ENCODE data around the gene AFAP1. TPM values are rescaled to one million over a fixed set of nuclear protein-coding genes. Genes with fewer than 3 reads are reported as not detected.
A peak's percentile ranks its signal among the peaks of the same experiment; 100 is the strongest.

AFAP1 gene
- total RNA-seq, 1 donor from 2014 or later: 29.8 TPM

DNA sequence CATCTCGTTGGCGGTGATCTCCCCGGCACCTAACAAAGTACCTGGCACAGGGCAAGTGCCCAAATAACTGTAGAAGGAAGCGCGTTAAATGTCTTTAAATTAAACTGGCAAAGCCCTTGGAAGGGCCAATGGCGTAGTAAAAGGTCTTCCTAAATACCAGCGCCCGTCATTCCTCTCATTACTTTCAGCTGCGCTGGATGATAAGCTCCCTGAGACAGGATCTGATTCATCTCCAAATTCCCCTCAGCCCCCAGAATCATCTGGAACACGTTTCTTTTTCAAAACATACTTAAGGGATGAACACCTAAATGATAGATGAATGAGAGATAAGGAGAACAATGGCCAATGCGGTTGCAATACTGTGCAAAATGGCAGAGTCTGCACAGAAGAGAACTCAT lies 95.1 kb downstream of the AFAP1 start:
- peak; percentile 52 to 96 for DNase-seq (ENCODE audit: low read depth in 2 of 2)

DNA sequence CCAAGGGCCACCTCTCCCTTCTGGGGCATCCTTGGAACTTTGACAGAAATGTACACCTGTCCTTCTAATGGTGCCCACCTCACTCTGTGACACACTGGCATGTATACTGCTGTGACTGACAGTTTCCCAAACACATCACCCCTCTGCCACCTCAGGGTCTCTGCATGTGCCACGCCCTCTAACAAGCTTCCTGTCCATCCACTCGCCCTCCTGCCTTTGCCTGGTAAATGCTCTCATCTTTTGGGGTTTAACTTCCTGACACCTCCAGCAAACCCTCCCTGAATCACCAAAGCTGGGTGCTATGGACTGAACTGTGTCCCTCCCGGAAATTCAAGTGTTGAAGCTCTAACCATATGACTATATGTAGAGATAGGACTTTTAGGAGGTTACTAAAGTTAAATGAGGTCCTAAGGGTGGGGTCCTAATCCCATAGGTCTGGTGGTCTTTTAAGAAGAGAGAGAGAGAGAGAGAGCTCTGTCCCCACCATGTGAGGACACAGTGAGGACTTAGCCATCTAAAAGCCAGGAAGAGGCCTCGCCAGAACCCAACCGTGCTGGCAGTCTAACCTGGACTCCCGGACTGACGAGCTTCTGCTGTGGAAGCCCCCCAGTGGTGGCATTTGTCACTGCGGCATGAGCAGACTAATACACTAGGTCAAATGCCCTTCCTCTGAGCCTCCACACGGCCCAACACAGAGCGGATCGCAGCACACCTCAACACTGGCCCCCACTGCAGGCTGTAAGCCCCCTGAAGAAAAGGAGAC lies 95.6 kb downstream of the AFAP1 start:
- DNase-seq (ENCODE audit: low read depth in 2 of 2): peak; percentile 90 to 91

DNA sequence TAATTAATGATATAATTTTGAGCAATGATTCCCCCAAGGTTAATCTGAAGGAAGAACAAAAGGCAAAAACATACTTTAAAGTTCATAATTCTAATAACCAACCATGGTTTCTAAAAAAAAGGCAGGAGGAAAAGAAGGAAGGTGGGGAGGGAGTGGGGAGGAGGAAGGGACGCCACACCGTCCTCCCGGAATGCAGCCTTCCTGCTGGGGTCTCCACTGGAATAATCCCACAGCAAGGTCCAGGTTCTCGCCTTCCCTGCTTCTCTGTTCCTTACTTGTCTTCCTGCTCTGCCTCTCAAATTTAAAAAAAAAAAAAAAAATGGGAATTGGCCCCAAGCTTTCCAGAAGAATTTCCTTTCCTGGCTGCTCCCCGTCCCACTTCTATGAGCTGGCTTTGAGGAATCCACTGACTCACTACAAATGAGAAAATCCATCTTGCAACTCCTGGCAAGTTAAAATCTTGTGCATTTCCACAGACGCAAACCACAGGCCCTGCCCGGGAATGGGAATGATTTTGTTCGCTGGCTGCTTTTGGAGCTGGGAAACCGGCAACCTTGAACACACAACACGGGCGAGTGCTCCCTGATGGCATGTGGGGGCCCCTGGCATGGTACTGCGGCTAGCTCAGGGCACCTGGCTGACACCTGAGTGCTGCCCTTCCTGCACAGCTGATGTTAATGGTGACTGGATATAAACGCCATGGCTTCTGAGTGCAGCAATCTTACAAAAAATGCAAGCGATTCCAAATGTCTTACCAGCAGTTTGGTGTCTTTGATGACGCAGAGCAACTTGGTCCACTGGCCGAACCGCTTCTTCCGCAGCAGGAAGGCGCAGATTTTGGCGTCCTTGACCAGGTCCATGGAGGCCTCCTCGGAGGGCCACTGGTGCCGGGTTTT lies 97.0 kb downstream of the AFAP1 start:
- peak; percentile 51 to 97 for DNase-seq (ENCODE audit: low read depth in 2 of 2)

DNA sequence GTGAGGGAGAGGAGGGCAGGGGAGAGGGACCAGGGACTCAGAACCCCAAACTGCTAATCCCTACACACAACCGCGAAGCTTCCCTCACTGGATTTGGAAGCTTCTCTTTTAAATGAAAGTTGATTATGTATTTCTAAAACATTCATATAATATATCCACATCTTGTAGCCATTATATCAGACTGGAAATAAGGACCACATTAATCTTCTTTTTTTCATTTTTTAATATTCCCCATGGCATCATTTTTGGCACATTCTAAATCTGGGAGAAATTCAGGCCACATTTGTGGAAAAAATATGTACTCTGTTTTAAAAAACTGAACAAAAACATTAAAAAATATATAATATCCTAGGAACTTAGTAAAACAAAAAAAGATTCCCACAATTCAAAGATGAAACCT lies 97.8 kb downstream of the AFAP1 start:
- no peak for DNase-seq (ENCODE audit: low read depth in 2 of 2)

DNA sequence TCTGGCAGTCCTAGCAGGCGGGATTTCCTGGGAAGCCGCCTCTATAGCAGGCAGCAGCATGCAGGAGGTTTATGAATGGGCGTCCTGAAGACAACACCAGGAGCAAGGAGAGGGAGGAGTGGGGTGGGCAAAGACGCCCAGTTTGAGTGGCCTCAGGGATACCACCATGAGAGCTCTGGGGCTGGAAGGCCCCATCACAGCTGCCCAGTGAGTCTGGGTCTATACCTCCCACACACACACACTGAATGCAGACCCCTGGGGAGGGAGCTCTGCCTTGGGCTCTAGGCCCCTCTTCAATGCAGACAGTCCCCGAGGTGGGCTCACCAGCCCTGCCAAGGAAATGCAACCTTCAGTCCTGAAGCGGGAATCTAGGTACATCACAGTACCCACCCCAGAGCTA lies 98.6 kb downstream of the AFAP1 start:
- DNase-seq (ENCODE audit: low read depth in 2 of 2): no peak

DNA sequence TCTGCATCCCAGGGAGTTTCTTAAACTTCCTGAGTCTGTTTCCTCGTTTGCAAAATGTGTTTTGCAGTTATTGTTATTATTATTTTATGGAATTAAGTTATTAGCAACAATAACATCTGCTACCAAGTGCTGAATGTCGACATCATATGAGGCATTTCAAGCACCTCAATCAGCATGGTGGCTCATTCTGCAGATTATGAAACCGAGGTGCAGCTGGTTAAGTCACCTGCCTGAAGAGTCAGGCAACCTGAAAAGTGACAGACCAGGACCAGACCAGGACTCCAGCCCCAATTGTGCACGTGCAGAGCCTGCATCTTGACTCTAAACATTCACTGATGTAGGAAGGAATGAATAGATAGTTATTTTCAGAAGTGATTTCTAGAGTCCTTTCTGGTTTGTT lies 99.8 kb downstream of the AFAP1 start:
- DNase-seq (ENCODE audit: low read depth in 2 of 2): no peak

DNA sequence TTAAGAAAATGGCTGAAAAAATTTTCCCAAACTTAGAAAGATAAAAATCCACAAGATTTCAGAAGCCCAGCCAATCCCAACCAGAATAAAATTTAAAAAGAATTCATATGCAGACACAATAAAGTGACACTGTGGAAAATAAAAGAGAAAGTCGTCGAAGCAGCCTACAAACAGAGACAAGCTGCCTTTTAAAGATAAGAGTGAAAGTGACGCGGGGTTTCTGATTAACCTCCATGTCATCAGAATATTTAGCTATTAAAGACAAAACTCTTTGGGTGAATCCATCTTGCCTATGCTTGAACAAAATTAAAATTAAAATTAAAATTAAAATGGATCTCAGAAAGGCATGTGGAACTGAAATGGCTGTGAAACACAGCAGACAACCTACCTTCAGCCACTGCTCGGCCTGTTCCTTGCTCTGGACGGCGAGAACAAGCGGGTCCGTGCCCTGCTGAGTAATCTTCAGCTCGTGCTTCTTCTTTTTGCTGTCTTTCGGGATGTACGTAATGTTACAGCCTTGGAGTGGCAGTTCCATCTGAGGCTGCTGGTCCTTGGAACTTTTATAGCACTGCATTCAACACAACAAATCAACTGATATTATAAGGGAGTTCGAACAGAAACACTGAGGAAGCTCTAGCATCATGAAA lies 101.4 kb downstream of the AFAP1 start:
- DNase-seq (ENCODE audit: low read depth in 2 of 2): no peak

DNA sequence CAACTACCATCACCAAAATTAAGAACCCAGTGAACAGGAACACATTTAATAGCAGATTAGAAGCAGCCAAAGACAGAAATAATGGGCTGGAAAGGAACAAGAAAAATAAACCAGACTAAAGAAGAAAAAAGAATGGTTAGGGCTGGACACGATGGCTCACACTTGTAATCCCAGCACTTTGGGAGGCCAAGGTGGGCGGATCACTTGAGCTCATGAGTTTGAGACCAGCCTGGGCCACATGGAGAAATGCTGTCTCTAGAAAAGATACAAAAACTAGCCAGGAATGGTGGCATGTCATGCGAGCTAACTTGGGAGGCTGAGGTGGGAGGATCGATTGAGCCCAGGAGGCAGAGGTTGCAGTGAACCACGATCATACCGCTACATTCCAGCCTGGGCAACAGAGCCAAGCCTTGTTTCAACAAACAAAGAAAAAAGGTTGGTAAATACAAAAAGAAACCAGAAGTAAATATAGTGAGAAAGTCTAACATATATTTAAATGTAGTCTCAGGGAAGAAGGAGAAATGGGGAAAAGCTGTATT lies 102.0 kb downstream of the AFAP1 start:
- no peak for DNase-seq (ENCODE audit: low read depth in 2 of 2)

DNA sequence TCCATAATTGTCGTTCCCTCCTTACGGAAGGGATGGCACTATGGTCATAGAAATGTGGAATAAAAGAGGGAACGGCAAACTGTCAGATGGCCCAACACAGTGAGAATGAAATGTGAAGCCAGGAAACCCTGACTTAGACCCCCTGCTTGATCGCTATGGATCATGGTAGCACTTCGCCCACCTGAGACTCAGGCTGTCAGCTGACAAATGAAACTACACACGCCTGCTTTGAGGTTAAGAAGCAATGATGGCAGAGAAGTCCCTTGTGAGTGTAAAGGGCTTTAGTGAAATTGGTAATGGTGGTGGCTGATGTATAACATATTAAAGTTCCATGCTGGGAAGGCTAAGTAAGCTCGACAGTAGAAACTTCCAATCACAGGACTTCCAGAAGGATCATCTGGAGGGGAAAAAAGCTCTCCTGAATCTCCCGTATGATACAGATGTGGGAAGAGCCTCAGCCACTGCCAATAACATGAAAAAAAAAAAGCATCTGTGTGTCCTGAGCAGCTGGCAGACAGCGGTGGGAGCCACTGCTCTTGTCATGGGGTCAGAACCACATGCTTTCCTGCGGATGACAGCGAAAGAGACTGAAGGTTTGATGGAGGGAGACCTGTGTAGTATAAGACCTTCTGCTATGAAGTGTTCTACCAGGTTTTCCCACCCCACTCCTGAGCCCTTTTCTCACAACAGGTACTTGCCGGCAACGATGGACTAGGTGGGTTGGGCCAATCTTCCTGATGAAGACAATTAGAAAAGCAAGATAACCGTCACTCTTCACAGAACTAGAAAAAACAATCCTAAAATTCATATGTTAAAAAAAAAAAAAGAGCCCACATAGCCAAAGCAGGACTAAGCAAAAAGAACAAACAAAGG lies 107.6 kb downstream of the AFAP1 start:
- peak in 1 of 2 donors; percentile 28 for DNase-seq (ENCODE audit: low read depth in 2 of 2)

DNA sequence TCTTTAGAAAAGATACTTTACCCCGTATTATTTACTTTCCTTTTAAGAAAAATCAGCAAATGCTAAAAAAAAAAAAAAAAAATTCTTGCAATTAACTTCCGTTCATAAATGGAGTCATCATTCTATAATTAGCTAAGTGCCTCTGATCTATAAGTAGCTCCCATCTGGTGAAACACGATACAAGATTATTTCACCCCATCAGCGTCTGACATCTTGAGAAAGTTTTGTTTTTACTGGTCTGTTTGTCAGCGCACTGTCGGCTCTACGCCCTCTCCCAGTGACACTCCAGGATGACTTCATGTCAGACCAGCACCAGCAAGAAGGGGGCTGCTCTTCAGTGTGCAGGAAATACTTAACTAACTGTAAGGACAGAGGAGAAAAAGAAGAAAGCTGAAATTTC lies 108.3 kb downstream of the AFAP1 start:
- DNase-seq (ENCODE audit: low read depth in 2 of 2): peak in 1 of 2 donors; percentile 95

DNA sequence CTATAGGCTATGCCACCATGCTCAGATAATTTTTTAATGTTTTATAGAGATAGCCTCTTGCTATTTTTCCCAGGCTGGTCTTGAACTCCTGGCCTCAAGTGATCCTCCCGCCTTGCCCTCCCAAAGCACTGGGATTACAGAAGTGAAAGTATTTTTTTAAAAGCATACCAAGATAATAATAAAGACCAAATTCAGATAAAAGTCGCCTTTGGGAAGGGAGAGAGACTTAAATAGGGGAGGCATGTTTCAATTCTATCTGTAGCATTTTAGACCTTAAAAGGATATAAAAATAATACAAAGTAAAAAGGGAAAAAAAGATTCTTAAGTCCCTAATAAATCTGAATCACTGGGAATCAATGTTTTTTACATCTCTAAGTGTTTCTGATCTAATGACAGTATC lies 108.9 kb downstream of the AFAP1 start:
- DNase-seq (ENCODE audit: low read depth in 2 of 2): no peak

DNA sequence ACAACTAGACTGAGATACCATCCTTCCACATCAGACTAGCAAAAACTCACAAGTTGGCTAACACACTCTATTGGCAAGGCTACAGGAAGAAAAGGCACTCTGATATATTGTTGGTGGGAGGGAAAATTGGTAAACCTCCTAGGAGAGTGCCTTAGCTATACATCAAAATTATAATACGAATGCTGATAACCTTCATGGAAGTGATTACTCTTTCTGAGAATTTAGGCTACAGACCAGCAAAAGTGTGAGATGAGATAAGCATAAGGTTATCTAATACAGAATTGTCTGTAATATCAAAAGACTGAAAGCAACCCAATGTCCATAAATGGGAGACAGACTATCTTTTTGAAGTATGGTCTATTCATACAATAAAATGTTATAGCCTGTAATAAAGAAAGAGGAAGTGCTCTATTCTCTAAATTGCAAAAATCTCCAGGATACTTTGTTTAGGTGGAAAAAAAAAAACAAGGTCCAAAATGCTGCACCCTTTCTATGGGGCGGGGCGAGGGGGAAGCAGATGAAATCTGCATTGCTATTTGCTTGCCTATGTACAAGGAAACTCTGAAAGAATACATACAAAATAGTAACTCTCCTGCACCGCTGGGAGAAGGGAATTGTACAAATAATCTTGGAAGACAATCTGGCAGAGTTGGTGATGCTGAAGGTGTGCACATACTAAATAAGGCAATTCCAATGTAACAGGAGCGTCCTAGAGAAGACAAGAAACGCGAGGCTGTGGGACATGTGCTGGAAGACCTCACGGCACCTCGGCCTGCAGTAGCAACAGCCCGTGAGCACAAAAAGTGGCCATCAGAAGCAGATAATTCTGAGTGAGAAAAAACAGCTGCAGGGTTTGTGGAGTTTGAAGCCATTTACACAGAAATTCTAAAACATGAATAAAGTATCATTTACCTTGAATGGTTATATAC lies 109.7 kb downstream of the AFAP1 start:
- DNase-seq (ENCODE audit: low read depth in 2 of 2): no peak

DNA sequence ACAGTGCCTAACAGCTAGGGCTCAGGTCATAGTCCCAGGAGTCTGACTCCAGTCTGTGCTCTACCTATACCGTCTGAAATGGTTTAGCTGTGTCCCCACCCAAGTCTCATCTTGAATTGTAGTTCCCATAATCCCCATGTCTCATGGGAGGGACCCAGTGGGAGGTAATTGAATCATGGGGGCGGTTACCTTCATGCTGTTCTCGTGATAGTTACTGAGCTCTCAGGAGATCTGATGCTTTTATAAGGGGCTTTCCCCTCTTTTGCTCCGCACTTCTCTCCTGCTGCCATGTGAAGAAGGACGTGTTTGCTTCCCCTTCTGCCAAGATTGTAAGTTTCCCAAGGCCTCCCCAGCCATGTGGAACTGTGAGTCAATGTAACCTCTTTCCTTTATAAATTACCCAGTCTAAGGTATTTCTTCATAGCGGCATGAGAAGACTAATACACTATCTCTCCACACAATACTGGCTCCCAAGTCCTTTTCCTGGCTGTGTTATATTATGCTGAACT lies 110.8 kb downstream of the AFAP1 start:
- DNase-seq (ENCODE audit: low read depth in 2 of 2): peak in 1 of 2 donors; percentile 71

DNA sequence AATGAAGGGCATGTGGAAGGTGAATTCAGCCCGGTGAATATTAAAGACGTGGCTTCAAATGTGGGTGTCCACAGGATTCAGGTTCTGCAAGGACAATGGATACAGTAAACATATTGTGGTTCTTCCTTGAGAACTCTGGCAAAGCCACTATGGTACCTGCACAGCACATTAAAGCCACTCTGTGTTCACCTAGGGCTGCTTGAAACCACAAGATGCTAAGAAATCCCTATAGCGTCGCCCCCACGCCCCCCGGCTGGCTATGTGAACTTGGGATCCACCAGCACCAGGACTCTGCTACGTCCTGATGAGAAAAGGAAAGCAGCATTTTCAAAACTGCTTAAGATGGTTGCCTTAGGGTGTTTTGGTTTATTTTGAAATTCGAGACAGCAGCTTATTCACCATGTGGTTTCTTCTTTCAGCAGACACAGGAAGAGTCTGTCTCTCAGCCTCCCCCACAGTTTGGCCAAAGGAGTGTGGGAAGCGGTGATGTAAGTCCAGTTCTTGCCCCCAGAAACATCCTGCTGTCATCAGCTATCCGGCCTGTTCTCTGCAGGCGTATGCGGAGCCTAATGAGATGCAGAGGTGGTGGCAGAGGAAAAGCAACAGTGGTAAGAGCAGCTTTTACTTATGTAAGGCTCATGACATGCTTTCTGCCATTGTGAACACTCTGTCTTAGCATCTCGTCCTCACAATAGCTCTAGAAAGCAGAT lies 111.5 kb downstream of the AFAP1 start:
- DNase-seq (ENCODE audit: low read depth in 2 of 2): peak; percentile 93 to 100

DNA sequence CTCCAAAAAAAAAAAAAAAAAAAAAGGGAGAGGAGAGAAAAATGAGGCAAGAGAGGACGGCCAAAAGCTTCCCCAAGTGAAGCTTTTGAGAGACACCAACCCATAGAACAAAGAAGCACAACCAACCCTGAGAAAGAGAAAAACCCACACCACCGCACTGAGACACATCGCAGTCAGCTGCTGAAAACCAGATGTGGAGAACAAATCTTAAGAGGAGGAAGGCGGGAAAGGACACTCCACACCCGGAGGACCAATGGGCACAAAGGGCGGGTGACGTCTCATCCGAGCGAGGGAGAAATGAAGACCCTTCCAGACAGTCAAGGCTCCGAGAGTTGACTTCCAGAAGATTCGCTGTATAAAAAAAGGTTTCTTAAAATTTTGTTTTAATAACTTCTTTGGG lies 112.1 kb downstream of the AFAP1 start:
- DNase-seq (ENCODE audit: low read depth in 2 of 2): no peak

DNA sequence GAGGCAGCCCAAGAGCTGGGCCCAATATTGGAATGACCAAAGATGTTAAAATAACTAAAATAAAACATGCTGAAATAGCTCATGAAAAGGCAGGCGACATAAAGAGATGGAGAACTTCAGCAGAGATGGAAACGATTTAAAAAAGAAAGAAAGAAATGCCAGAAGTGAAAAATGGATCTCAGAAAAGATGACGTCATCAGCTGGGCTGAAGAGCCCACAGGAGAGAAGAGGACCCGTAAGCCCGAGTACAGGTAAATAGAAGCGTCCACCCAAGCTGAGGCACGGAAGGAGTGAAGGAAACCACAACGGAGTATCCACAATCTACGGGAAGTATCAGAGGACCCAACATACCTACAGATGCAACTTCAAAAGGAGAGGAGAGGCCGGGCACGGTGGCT lies 112.8 kb downstream of the AFAP1 start:
- no peak for DNase-seq (ENCODE audit: low read depth in 2 of 2)

DNA sequence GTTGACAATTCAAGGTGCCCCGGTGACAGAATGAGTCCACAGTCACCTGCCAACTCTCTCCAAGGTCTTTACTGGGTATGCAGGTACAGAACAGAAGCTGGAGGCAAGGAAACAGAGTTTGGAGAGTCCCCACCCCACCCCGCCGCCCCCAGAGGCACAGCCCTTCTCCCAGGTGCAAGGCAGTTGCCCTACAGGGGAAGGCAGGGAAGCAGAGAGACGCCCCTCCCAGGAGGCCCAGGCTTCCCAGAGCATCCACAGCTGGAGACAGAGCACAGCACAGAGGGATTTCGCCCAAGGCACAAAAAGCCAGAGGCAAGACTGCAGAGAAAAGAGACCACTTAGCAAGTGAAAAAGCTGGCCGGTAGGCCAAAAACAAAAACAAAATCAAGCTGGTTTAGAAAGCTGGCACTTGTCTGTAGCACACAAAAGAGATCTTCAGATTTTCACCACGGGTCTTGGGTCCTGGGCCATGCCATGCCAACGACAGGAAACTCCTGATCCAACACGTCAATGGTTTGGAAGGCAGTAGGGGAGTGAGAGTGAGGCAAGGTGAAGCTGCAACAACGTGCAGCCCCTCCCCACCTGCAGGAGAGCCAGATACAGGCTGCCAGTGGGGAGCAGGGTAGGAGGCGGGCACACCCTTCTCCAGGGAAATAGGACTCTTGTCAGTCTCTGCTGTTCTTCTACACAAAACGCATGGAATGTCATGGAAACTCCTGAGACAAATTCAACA lies 113.3 kb downstream of the AFAP1 start:
- no peak for DNase-seq (ENCODE audit: low read depth in 2 of 2)

DNA sequence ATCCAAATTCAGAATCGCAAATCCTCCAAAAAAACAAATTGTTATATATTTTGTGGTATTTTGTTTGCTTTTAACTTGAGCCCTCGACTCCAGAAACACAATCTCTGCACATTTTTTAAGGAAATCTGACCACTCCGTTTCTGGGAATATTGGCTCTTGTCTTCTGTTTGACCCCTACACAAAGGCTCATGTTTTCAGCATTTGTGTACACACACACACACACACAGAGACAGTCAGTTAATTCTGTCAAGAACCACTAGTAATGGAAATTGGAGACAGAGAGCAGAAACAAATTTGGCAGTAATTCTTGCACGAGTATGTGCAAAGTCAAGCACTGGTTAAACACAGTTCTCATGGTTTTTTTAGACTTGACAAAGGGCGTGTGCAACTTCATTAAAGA lies 115.4 kb downstream of the AFAP1 start:
- no peak for DNase-seq (ENCODE audit: low read depth in 2 of 2)
